Activated CD8-positive, alpha-beta memory T cell treated with anti-CD3 and anti-CD28 coated beads, Interleukin-2, amount 10 ng/mL, durations not matched to agents 7 days and 5 days (primary cell): ENCODE measurements around the gene TUBG1. TPM values are rescaled to one million over a fixed set of nuclear protein-coding genes. Genes with fewer than 3 reads are reported as not detected.
"Not testable (repeated sequence)": the region's sequence is repeated elsewhere in the genome, so short reads cannot be mapped to it uniquely, and the experiment has no call there.

Experiments
- ATAC-seq: fragments of 150-1000 bp; cut with Tn5 transposase; one replicate; pipeline ENCODE4 v1.10.0; 2021; ENCODE audit warnings: moderate library complexity
- CTCF ChIA-PET: fragments of 350-600 bp; sonication (Branson Sonifier 250); formaldehyde crosslinking; loops from one replicate; lab custom pipeline; 2021; ENCODE audit warnings: antibody characterized with exemption; lab: Charles Lee
- DNase-seq: peaks from one replicate; pipeline ENCODE4 v3.0.0-alpha.2; 2020
- H3K27ac Mint-ChIP-seq: one replicate; pipeline ENCODE4 v1.8.0; 2021; ENCODE audit warnings: mild to moderate bottlenecking, mixed read lengths
- H3K27me3 Mint-ChIP-seq: one replicate; pipeline ENCODE4 v1.8.0; 2021; ENCODE audit warnings: mixed read lengths
- H3K36me3 Mint-ChIP-seq: one replicate; pipeline ENCODE4 v1.8.0; 2021; ENCODE audit warnings: mild to moderate bottlenecking, mixed read lengths
- H3K4me1 Mint-ChIP-seq: one replicate; pipeline ENCODE4 v1.8.0; 2021; ENCODE audit warnings: mixed read lengths
- H3K4me3 Mint-ChIP-seq: one replicate; pipeline ENCODE4 v1.8.0; 2021; ENCODE audit warnings: mild to moderate bottlenecking, moderate library complexity, mixed read lengths
- H3K9me3 Mint-ChIP-seq: one replicate; pipeline ENCODE4 v1.8.0; 2022; ENCODE audit warnings: low read depth, mixed read lengths
- total RNA-seq, 2 experiments: library from RNA; stranded (reverse); gene quantifications; one replicate each; pipeline ENCODE4 v1.2.3, GENCODE V29; 2021

Gene TUBG1
- total RNA-seq, 2 experiments from 2014 or later, result 92.3 to 103 TPM

GRCh38 chr17:42653179-42654124 is 44.0 kb downstream of the TUBG1 start:
- no peaks in the 10 kb centered on the region for H3K9me3 Mint-ChIP-seq
- DNase-seq (no peak), ATAC-seq (no peak)
- H3K36me3 Mint-ChIP-seq, result peaks cover 3% of the 10 kb centered on the region
- no peak overlapping the region for H3K27ac Mint-ChIP-seq
- no peak overlapping the region for H3K4me3 Mint-ChIP-seq
- peaks cover 32% of the 10 kb centered on the region for H3K27me3 Mint-ChIP-seq
- peaks cover 14% of the 10 kb centered on the region for H3K4me1 Mint-ChIP-seq
- CTCF ChIA-PET, result no interaction called here

- DNase-seq (no peak), ATAC-seq (no peak)
- H3K27ac Mint-ChIP-seq, result no peak overlapping the region
- peaks cover 20% of the 10 kb centered on the region for H3K4me1 Mint-ChIP-seq
- peaks cover 3% of the 10 kb centered on the region for H3K36me3 Mint-ChIP-seq
- H3K4me3 Mint-ChIP-seq, result no peak overlapping the region
- H3K27me3 Mint-ChIP-seq, result peaks cover 29% of the 10 kb centered on the region
- CTCF ChIA-PET, result no interaction called here
- H3K9me3 Mint-ChIP-seq, result no peaks in the 10 kb centered on the region
Measured at GRCh38 chr17:42655528-42655927, 46.0 kb downstream of the TUBG1 start.

GRCh38 chr17:42657824-42658588 is 48.5 kb downstream of the TUBG1 start:
- ATAC-seq, result no peak
- Mint-ChIP-seq H3K27me3 (peaks cover 25% of the 10 kb centered on the region), H3K4me3 (peak overlapping the region; percentile 93), H3K9me3 (no peaks in the 10 kb centered on the region), H3K4me1 (peaks cover 20% of the 10 kb centered on the region), H3K27ac (peak overlapping the region; percentile 4), H3K36me3 (peaks cover 3% of the 10 kb centered on the region)
- CTCF ChIA-PET, result interaction anchor here (0.7 to 1.7 kb wide), 5 partner anchors 12 to 80 kb away, joined by 3 to 5 read pairs (median 3); no protein-coding TSS in a partner anchor
- no peak for DNase-seq

GRCh38 chr17:42659079-42659931 is 49.8 kb downstream of the TUBG1 start, which contains the start of gene TUBG2:
Gene TUBG2 (plus strand): TSS chr17:42659284. CDS start chr17:42659504, 220 bp downstream.
- Mint-ChIP-seq H3K27ac (peak within 1 kb of the TSS; percentile 76), H3K4me3 (peak within 1 kb of the TSS; percentile 93), H3K4me1 (peaks cover 18% of the 10 kb centered on the region), H3K27me3 (peaks cover 13% of the 10 kb centered on the region), H3K36me3 (peaks cover 3% of the 10 kb centered on the region), H3K9me3 (no peaks in the 10 kb centered on the region)
- peak; percentile 83 for DNase-seq
- ATAC-seq, result peak; percentile 85
- CTCF ChIA-PET, result interaction anchor here (0.6 to 1.6 kb wide), 7 partner anchors 11 to 250 kb away, joined by 3 to 6 read pairs (median 3); no protein-coding TSS in a partner anchor

GRCh38 chr17:42659932-42660274 is 50.4 kb downstream of the TUBG1 start:
- ATAC-seq, DNase-seq, H3K27ac Mint-ChIP-seq, H3K36me3 Mint-ChIP-seq, H3K27me3 Mint-ChIP-seq, H3K9me3 Mint-ChIP-seq, H3K4me3 Mint-ChIP-seq: not testable (repeated sequence)
- peaks cover 18% of the 10 kb centered on the region for H3K4me1 Mint-ChIP-seq
- CTCF ChIA-PET, result interaction anchor here (1.1 to 1.6 kb wide), 3 partner anchors 14 to 82 kb away, joined by 3 to 5 read pairs (median 5); no protein-coding TSS in a partner anchor

- Mint-ChIP-seq H3K36me3 (peaks cover 4% of the 10 kb centered on the region), H3K4me3 (no peak overlapping the region), H3K4me1 (peaks cover 15% of the 10 kb centered on the region), H3K9me3 (no peaks in the 10 kb centered on the region), H3K27ac (no peak overlapping the region), H3K27me3 (peaks cover 5% of the 10 kb centered on the region)
- CTCF ChIA-PET, result interaction anchor here (1.0 to 1.5 kb wide), 3 partner anchors 8 to 83 kb away, joined by 3 to 5 read pairs (median 3); no protein-coding TSS in a partner anchor
- no peak for DNase-seq
- ATAC-seq, result no peak
Measured at GRCh38 chr17:42660692-42661345, 51.3 kb downstream of the TUBG1 start.

Other genes starting within 250 kb of the TUBG1 start
- gene STAT3, start 221.2 kb upstream of the TUBG1 start, total RNA-seq, result 10 to 100 TPM; 90.5 to 97.6 TPM
- 1 to 10 TPM in 1 of 2 experiments, under 1 TPM in 1; 0.66 to 1.3 TPM for gene CAVIN1, start 186.4 kb upstream of the TUBG1 start, total RNA-seq
- 1 to 10 TPM; 4.6 to 6.0 TPM for gene ATP6V0A1, start 150.8 kb upstream of the TUBG1 start, total RNA-seq
- gene NAGLU, start 73.4 kb upstream of the TUBG1 start, total RNA-seq, result 10 to 100 TPM; 18.2 to 19.4 TPM
- 1 to 10 TPM in 1 of 2 experiments, under 1 TPM in 1; 0.70 to 1.1 TPM for gene HSD17B1, start 56.8 kb upstream of the TUBG1 start, total RNA-seq
- 100 to 1,000 TPM in 1 of 2 experiments, 10 to 100 TPM in 1; 95.9 to 108 TPM for gene COASY, start 47.5 kb upstream of the TUBG1 start, total RNA-seq
- 10 to 100 TPM; 54.8 to 60.4 TPM for gene MLX, start 42.6 kb upstream of the TUBG1 start, total RNA-seq
- gene PSMC3IP, start 32.0 kb upstream of the TUBG1 start, total RNA-seq, result 10 to 100 TPM; 24.4 to 25.5 TPM
- gene RETREG3, start 309 bp upstream of the TUBG1 start, total RNA-seq, result 10 to 100 TPM; 46.7 to 54.2 TPM
- 10 to 100 TPM; 13.5 to 14.6 TPM for gene TUBG2, start 49.6 kb downstream of the TUBG1 start, total RNA-seq
- 1 to 10 TPM; 1.3 to 1.4 TPM for gene PLEKHH3, start 67.3 kb downstream of the TUBG1 start, total RNA-seq
- under 1 TPM in 1 of 2 experiments, not detected in 1; 0.45 TPM for gene CCR10, start 72.2 kb downstream of the TUBG1 start, total RNA-seq
- 1 to 10 TPM in 1 of 2 experiments, under 1 TPM in 1; 0.61 to 1.9 TPM for gene CNTNAP1, start 72.8 kb downstream of the TUBG1 start, total RNA-seq
- 10 to 100 TPM; 39.9 to 46.5 TPM for gene EZH1, start 135.4 kb downstream of the TUBG1 start, total RNA-seq
- not detected for gene RAMP2, start 151.5 kb downstream of the TUBG1 start, total RNA-seq
- gene VPS25, start 163.8 kb downstream of the TUBG1 start, total RNA-seq, result 10 to 100 TPM; 62.8 to 77.8 TPM
- gene WNK4, start 170.9 kb downstream of the TUBG1 start, total RNA-seq, result under 1 TPM; 0.20 to 0.59 TPM
- gene COA3, start 189.0 kb downstream of the TUBG1 start, total RNA-seq, result 10 to 100 TPM; 43.7 to 48.2 TPM
- gene CNTD1, start 189.2 kb downstream of the TUBG1 start, total RNA-seq, result not detected
- gene BECN1, start 214.6 kb downstream of the TUBG1 start, total RNA-seq, result 10 to 100 TPM; 94.7 to 99.8 TPM
- gene PSME3, start 223.7 kb downstream of the TUBG1 start, total RNA-seq, result 100 to 1,000 TPM; 123 to 166 TPM
- gene AOC2, start 234.9 kb downstream of the TUBG1 start, total RNA-seq, result 1 to 10 TPM; 1.8 to 2.4 TPM
- 1 to 10 TPM; 1.1 to 1.5 TPM for gene AOC3, start 241.5 kb downstream of the TUBG1 start, total RNA-seq